ENCODE data around the gene SRSF2.

DNA sequence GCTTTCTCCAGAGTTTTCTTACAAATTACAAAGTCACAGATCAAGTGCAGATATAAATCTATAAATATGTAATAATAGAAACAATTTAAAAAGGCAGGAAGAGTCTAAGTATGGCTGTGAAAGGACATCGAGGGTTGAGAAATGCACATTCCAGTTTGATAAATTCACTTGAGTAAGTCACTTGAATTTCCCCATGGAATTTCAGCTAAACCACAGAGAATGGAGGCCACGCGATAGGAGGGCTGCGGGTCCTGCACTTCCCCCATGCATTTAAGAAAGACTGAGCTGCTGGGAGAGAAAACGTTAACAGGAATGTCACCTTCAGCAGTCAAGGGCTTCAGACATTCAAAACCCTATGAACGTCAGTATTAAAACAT lies 20.3 kb downstream of the SRSF2 start:
- TF ChIP-seq POLR2AphosphoS5 (IDR thresholded peaks at IDR 0.05; ENCODE audit: low read depth, low read length) (no peak), POLR2A (IDR thresholded peaks at IDR 0.05; ENCODE audit: low read depth, low read length) (no peak)
